DMS53 treated with DMSO at 0.1 percent for 48 hours (cell line): ENCODE data around the gene CCRL2.

Experiments used
- DNase-seq: peaks from one replicate; lab custom pipeline; 2025; ENCODE audit not compliant: unreplicated experiment; lab: John Stamatoyannopoulos, UW

CCRL2 gene

GRCh38 chr3:46456118-46456517 lies 49.1 kb downstream of the CCRL2 start:
- no peak for DNase-seq
